MM.1S (cell line): ENCODE data around the gene SLC39A9.

Experiments
- DNase-seq: peaks from one replicate; pipeline ENCODE4 v3.0.0-alpha.2; 2015
- H2AFZ ChIP-seq: fragments of 300-600 bp; sonication (generic); 2 replicates; pipeline ENCODE4 v1.6.0; 2016; ENCODE audit warnings: antibody characterized with exemption, low read length
- H3F3A ChIP-seq: fragments of 300-600 bp; sonication (generic); 2 replicates; pipeline ENCODE4 v1.6.1; 2016; ENCODE audit warnings: mild to moderate bottlenecking, antibody characterized with exemption, low read length, moderate library complexity, mixed read lengths; ENCODE audit not compliant: insufficient read depth
- H3K27ac ChIP-seq: fragments of 300-600 bp; sonication (generic); 2 replicates; pipeline ENCODE4 v1.5.1; 2016; ENCODE audit warnings: mild to moderate bottlenecking, low read length
- H3K27me3 ChIP-seq: fragments of 300-600 bp; sonication (generic); replicated peaks from 2 replicates; pipeline ENCODE4 v1.6.0; 2016; ENCODE audit warnings: low read length; ENCODE audit not compliant: insufficient read depth
- H3K36me3 ChIP-seq: fragments of 300-600 bp; sonication (generic); replicated peaks from 2 replicates; pipeline ENCODE4 v1.6.1; 2016; ENCODE audit warnings: mild to moderate bottlenecking, low read length, mixed read lengths; ENCODE audit not compliant: insufficient read depth
- H3K4me1 ChIP-seq: fragments of 300-600 bp; sonication (generic); 2 replicates; pipeline ENCODE4 v1.6.1; 2016; ENCODE audit warnings: low read length, mixed read lengths
- H3K4me2 ChIP-seq: fragments of 300-600 bp; sonication (generic); 2 replicates; pipeline ENCODE4 v1.6.0; 2016; ENCODE audit warnings: low read depth, low read length
- H3K4me3 ChIP-seq: fragments of 300-600 bp; sonication (generic); 2 replicates; pipeline ENCODE4 v1.5.1; 2016; ENCODE audit warnings: low read length, mixed read lengths
- H3K79me2 ChIP-seq: fragments of 300-600 bp; sonication (generic); 2 replicates; pipeline ENCODE4 v1.6.1; 2016; ENCODE audit warnings: mixed run types, low read length, mixed read lengths
- H3K9ac ChIP-seq: fragments of 300-600 bp; sonication (generic); 2 replicates; pipeline ENCODE4 v1.6.1; 2016; ENCODE audit warnings: low read length, mixed read lengths
- H3K9me2 ChIP-seq: fragments of 300-600 bp; sonication (generic); replicated peaks from 2 replicates; pipeline ENCODE4 v1.6.1; 2016; ENCODE audit warnings: mild to moderate bottlenecking, low read length, mixed read lengths; ENCODE audit not compliant: insufficient read depth
- H3K9me3 ChIP-seq: fragments of 300-600 bp; sonication (generic); replicated peaks from 2 replicates; pipeline ENCODE4 v1.6.1; 2016; ENCODE audit warnings: mild to moderate bottlenecking, low read length, mixed read lengths; ENCODE audit not compliant: insufficient read depth
- H4K20me1 ChIP-seq: fragments of 300-600 bp; sonication (generic); 2 replicates; pipeline ENCODE4 v1.6.1; 2016; ENCODE audit warnings: mild to moderate bottlenecking, low read length, moderate library complexity, mixed read lengths; ENCODE audit not compliant: insufficient read depth
- CTCF ChIP-seq: fragments of 300-600 bp; sonication (generic); IDR thresholded peaks from 2 replicates; pipeline ENCODE4 v1.5.1; 2016; ENCODE audit warnings: antibody characterized with exemption, low read length, mixed read lengths
- EZH2 ChIP-seq: fragments of 300-600 bp; sonication (generic); optimal IDR thresholded peaks from 2 replicates; pipeline ENCODE3; 2017; ENCODE audit warnings: low read depth, mild to moderate bottlenecking, antibody characterized with exemption, low read length, mixed read lengths
- EZH2phosphoT487 ChIP-seq: fragments of 300-600 bp; sonication (generic); IDR thresholded peaks from 2 replicates; pipeline ENCODE4 v1.6.1; 2018; ENCODE audit warnings: antibody characterized with exemption, low read length

The SLC39A9 gene

DNA sequence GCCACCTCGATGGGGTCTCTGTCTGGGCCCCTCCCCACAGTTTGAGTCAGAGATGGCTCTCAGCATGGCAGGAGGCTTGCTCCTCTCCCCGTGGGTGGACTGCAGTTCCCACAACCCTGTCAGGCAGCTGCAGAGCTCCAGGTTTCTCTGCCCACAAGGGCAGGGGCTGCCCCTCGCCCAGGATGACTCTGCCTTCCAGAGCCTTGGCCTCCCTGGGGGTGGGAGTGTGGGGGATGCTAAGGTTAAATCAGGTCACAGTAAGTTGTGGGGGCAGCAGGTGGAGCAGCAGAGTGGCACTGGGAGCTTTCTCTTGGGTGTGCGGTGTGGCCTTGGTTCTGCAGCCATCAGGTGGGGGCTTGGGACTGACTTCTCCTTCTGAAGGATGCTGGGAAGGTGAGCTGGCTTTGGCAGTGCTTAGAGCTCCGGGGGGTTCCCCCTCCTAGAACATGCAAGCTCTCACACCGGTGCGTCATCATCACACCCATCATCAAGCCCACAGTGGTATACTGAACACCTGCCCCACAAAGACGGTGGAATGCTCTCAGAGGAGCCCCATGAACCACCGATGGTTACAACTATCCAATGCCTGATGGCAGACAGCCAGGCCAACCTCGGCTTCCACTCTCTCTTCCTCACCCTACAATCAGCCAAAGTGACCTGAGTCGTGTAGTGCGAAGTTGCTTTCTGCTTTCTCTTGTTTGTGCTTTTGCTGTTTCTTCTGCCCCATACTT is 40.1 kb upstream of the SLC39A9 start:
- no peaks in the 10 kb centered on the region for H4K20me1 ChIP-seq
- H3K4me2 ChIP-seq: no peak overlapping the region
- H3K9me2 ChIP-seq: no peaks in the 10 kb centered on the region
- H3K27me3 ChIP-seq: no peaks in the 10 kb centered on the region
- no peak overlapping the region for H3K9ac ChIP-seq
- no peak overlapping the region for H3K27ac ChIP-seq
- H2AFZ ChIP-seq: no peak overlapping the region
- TF ChIP-seq CTCF (no peak), EZH2phosphoT487 (no peak), EZH2 (no peak)
- H3F3A ChIP-seq: peaks cover 9% of the 10 kb centered on the region; the same call in 1 of the 2 replicates
- H3K4me1 ChIP-seq: peaks cover 18% of the 10 kb centered on the region
- H3K79me2 ChIP-seq: no peaks in the 10 kb centered on the region
- H3K9me3 ChIP-seq: no peaks in the 10 kb centered on the region
- no peaks in the 10 kb centered on the region for H3K36me3 ChIP-seq
- no peak for DNase-seq
- H3K4me3 ChIP-seq: no peak overlapping the region

DNA sequence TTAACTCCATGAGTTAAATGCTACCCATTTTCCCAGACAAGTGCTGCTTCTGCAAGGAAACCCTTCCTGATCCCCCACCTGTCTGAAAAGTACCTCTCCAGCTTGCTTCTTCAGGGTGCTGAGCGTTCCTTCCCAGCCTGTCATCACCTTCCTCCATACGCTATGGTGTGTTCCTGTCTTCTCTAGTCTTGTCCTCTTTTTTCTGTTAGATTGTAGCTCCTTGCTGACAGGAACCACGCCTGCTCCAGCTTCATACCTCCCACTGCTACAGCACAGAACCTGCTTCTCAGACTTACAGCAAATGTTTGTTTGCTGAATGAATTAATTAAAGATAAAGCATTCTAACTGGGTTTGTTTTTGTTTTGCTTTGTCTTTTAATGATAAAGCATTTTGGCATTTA is 39.5 kb upstream of the SLC39A9 start:
- no peak for TF ChIP-seq EZH2phosphoT487
- no peak for TF ChIP-seq CTCF
- TF ChIP-seq EZH2: no peak
- Histone ChIP-seq H3K27ac (no peak overlapping the region), H3K4me1 (peaks cover 12% of the 10 kb centered on the region), H3K4me2 (no peak overlapping the region), H3K79me2 (no peaks in the 10 kb centered on the region), H3K9me2 (no peaks in the 10 kb centered on the region), H4K20me1 (no peaks in the 10 kb centered on the region), H3K27me3 (no peaks in the 10 kb centered on the region), H3K9me3 (no peaks in the 10 kb centered on the region), H3K9ac (no peak overlapping the region), H3K36me3 (no peaks in the 10 kb centered on the region), H2AFZ (no peak overlapping the region), H3F3A (peaks cover 7% of the 10 kb centered on the region; the same call in 1 of the 2 replicates), H3K4me3 (no peak overlapping the region)
- no peak for DNase-seq

- H3K79me2 ChIP-seq: no peaks in the 10 kb centered on the region
- H3K9me2 ChIP-seq: no peaks in the 10 kb centered on the region
- H3K36me3 ChIP-seq: no peaks in the 10 kb centered on the region
- H3K4me3 ChIP-seq: no peak overlapping the region
- H3K27ac ChIP-seq: no peak overlapping the region
- H3F3A ChIP-seq: no peaks in the 10 kb centered on the region
- no peaks in the 10 kb centered on the region for H4K20me1 ChIP-seq
- H3K4me1 ChIP-seq: no peaks in the 10 kb centered on the region
- no peak overlapping the region for H3K9ac ChIP-seq
- no peak for DNase-seq
- H3K27me3 ChIP-seq: no peaks in the 10 kb centered on the region
- H3K9me3 ChIP-seq: no peaks in the 10 kb centered on the region
- no peak overlapping the region for H3K4me2 ChIP-seq
- no peak overlapping the region for H2AFZ ChIP-seq
- TF ChIP-seq EZH2phosphoT487 (no peak), CTCF (no peak), EZH2 (no peak)
Observed at GRCh38 chr14:69360438-69361108, 37.9 kb upstream of the SLC39A9 start.
